Suprapubic skin (tissue), 4 donors: Measurements from ENCODE around the gene HILPDA. TPM values are rescaled to one million over a fixed set of nuclear protein-coding genes. Genes with fewer than 3 reads are reported as not detected.

Source experiments
- DNase-seq, 2 donors: peaks; one replicate each; pipeline ENCODE4 v3.0.0-alpha.2; 2019; ENCODE audit warnings: low spot score in 2 of 2
- H3K27ac ChIP-seq: fragments of 200-600 bp; sonication (generic); one replicate; pipeline ENCODE4 v1.5.1; 2019
- H3K27me3 ChIP-seq: fragments of 200-600 bp; sonication (generic); one replicate; pipeline ENCODE4 v1.5.1; 2019
- H3K36me3 ChIP-seq: fragments of 200-600 bp; sonication (generic); one replicate; pipeline ENCODE4 v1.5.1; 2019
- H3K4me1 ChIP-seq: fragments of 200-600 bp; sonication (generic); one replicate; pipeline ENCODE4 v1.5.1; 2019
- H3K4me3 ChIP-seq: fragments of 200-600 bp; sonication (generic); one replicate; pipeline ENCODE4 v1.5.1; 2019; ENCODE audit warnings: mild to moderate bottlenecking
- H3K9me3 ChIP-seq: fragments of 200-600 bp; sonication (generic); one replicate; pipeline ENCODE4 v1.5.1; 2019
- EP300 ChIP-seq: sonication (generic); formaldehyde crosslinking; IDR thresholded peaks from one replicate; pipeline ENCODE4 v1.6.1; 2017; ENCODE audit warnings: antibody characterized with exemption
- POLR2A ChIP-seq, 2 donors: fragments of 450-650 bp; IDR thresholded peaks; one replicate each; pipeline ENCODE4 v1.6.1; 2017; ENCODE audit warnings: antibody characterized with exemption in 2 of 2, mild to moderate bottlenecking in 2 of 2, moderate library complexity in 2 of 2
- POLR2AphosphoS5 ChIP-seq, 3 donors: sonication (generic); formaldehyde crosslinking; IDR thresholded peaks; one replicate each; pipeline ENCODE4 v1.6.1; 2017; ENCODE audit warnings: antibody characterized with exemption in 3 of 3
- WGBS: methylation state at CpG from one replicate; pipeline ENCODE4 v1.1.5; 2018; 5-methylcytosine and 5-hydroxymethylcytosine counted together
- total RNA-seq, 4 donors: library from RNA; depleted of rRNA; stranded (reverse); fragments of >200 nt; gene quantifications; one replicate each; pipeline ENCODE4 v1.1.0, GENCODE V29; 2016
- TF ChIP-seq, protein P1 (sequence below), 2 donors: fragments of 200-600 bp in 1 of 2; fragments of 450-650 bp in 1 of 2; sonication (generic) in 1 of 2; IDR thresholded peaks; one replicate each; pipeline ENCODE4 v1.5.1; 2016 to 2019; ENCODE audit warnings: antibody characterized with exemption in 2 of 2, mild to moderate bottlenecking in 1 of 2, moderate library complexity in 1 of 2

The HILPDA gene
- total RNA-seq, 4 donors from 2014 or later: 16.0 to 35.8 (median 32.8) TPM

DNA sequence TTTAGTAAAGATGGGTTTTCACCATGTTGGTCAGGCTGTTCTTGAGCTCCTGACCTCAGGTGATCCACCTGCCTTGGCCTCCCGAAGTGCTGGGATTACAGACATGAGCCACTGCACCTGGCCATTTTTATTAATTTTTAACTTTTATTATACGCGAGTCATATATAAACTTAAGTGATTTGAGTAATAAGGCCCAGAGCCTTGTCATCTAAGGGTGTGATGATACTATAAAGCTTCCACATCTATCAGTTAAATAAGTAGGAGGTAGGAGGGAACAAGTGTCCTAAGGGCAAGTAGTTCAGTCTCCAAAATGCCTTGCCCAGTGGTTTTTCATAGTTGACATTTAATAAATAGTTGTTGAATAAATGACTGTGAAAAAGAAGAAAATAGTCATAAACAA lies 13.3 kb upstream of the HILPDA start:
- no peak overlapping the region for H3K27ac ChIP-seq
- 98% methylated on average over 3 of the region's 3 CpGs for WGBS
- no peaks in the 10 kb centered on the region for H3K27me3 ChIP-seq
- H3K9me3 ChIP-seq: no peaks in the 10 kb centered on the region
- H3K4me3 ChIP-seq: no peak overlapping the region
- peaks cover 7% of the 10 kb centered on the region for H3K4me1 ChIP-seq
- TF ChIP-seq, protein P1, sequence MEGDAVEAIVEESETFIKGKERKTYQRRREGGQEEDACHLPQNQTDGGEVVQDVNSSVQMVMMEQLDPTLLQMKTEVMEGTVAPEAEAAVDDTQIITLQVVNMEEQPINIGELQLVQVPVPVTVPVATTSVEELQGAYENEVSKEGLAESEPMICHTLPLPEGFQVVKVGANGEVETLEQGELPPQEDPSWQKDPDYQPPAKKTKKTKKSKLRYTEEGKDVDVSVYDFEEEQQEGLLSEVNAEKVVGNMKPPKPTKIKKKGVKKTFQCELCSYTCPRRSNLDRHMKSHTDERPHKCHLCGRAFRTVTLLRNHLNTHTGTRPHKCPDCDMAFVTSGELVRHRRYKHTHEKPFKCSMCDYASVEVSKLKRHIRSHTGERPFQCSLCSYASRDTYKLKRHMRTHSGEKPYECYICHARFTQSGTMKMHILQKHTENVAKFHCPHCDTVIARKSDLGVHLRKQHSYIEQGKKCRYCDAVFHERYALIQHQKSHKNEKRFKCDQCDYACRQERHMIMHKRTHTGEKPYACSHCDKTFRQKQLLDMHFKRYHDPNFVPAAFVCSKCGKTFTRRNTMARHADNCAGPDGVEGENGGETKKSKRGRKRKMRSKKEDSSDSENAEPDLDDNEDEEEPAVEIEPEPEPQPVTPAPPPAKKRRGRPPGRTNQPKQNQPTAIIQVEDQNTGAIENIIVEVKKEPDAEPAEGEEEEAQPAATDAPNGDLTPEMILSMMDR (IDR thresholded peaks at IDR 0.05): no peak
- no peaks in the 10 kb centered on the region for H3K36me3 ChIP-seq
- DNase-seq: no peak

- DNase-seq: no peak
- Histone ChIP-seq H3K27me3 (no peaks in the 10 kb centered on the region), H3K4me1 (peaks cover 7% of the 10 kb centered on the region), H3K9me3 (no peaks in the 10 kb centered on the region), H3K36me3 (no peaks in the 10 kb centered on the region), H3K27ac (peak overlapping the region; percentile 26), H3K4me3 (no peak overlapping the region)
- whole genome bisulfite sequencing: 50% methylated on average over 7 of the region's 7 CpGs
- TF ChIP-seq POLR2AphosphoS5 (IDR thresholded peaks at IDR 0.05) (no peak), EP300 (no peak), POLR2A (IDR thresholded peaks at IDR 0.05) (no peak)
- TF ChIP-seq, protein P1 (IDR thresholded peaks at IDR 0.05): no peak
These were observed 11.7 kb upstream of the HILPDA start for GRCh38 chr7:128443831-128444600.

DNA sequence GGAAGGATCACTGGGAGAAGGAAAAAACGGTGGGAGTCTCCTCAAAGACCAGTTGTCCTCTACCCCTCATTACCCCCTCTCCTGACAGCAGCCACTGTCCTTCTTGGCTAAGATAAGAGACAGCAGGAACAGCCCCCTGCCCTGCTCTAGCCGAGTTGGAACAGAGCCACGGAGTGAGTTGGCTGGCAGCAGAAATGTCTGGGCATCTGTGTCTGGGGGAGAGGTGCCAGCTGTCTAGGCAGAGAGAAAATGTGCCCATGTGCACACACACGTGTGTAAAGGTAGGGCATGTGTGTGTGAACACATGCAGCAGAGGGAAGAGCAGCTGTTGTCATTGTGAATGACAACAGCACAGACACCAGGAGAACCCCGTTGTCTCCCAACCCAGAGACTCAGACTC lies 9.4 kb upstream of the HILPDA start:
- Histone ChIP-seq H3K4me1 (peaks cover 7% of the 10 kb centered on the region), H3K27me3 (no peaks in the 10 kb centered on the region), H3K27ac (no peak overlapping the region), H3K36me3 (no peaks in the 10 kb centered on the region), H3K9me3 (no peaks in the 10 kb centered on the region), H3K4me3 (no peak overlapping the region)
- WGBS: 66% methylated on average over 5 of the region's 5 CpGs
- TF ChIP-seq EP300 (no peak), POLR2AphosphoS5 (IDR thresholded peaks at IDR 0.05) (no peak), POLR2A (IDR thresholded peaks at IDR 0.05) (no peak)
- TF ChIP-seq, protein P1 (IDR thresholded peaks at IDR 0.05): no peak
- no peak for DNase-seq

DNA sequence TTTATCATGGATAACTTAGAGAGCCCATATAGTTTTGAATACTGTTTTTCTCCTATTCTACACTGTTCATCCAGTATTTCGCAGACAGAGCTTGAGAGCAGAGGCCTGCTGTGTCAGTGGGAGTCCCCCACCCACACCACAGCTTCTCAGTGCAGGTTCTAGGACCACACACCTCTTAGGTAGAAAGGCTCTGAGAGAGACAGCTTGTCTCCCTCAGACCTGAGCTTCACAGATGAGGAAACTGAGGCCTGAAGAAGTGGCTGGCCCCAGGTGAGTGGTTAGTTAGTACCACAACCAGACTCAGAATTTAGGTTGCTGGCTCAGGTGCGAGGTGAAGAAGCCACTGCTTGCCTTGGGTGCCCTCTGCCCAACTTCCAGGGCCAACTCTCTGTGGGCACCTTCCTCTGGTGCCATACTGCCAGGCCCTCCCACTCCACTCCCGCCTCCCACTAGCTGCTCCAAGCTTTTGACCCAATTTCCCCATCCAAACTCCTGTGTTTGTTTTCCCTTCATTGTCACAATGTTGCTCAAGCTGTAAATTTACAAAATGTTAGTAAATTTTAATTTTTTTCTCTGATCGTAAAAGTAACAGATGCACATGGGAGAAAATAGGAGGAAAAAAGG lies 7.6 kb upstream of the HILPDA start:
- 72% methylated on average over 4 of the region's 4 CpGs for WGBS
- DNase-seq: no peak
- no peak for TF ChIP-seq POLR2A (IDR thresholded peaks at IDR 0.05)
- no peak for TF ChIP-seq EP300
- no peak for TF ChIP-seq POLR2AphosphoS5 (IDR thresholded peaks at IDR 0.05)
- TF ChIP-seq, protein P1 (IDR thresholded peaks at IDR 0.05): no peak

DNA sequence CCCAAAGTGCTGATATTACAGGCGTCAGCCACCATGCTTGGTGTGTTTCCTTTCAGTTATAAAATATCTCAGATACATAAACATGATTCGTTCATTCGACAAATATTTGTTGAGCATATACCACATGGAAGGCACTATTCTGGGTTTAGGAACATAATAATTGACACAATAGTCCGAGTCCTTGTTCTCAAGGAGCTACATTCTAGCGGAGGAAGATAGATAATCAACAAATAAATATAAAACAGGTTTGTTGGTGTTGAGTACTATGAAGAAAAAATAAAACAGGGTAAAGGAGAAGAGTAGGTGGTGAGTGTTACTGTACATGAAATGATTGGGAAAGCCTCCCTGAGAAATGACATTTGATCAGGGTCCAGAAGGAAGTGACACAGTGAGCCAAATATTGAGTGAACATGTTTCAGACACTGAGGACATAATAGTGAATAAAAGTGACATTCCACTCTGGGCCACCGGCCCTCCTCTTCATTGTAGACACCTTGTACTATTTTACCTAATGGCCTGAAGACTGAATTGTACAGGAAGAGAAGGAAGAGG lies 6.9 kb upstream of the HILPDA start:
- Histone ChIP-seq H3K4me1 (peaks cover 12% of the 10 kb centered on the region), H3K27ac (no peak overlapping the region), H3K27me3 (no peaks in the 10 kb centered on the region), H3K36me3 (no peaks in the 10 kb centered on the region), H3K4me3 (no peak overlapping the region), H3K9me3 (no peaks in the 10 kb centered on the region)
- WGBS: 92% methylated on average over 6 of the region's 6 CpGs
- TF ChIP-seq POLR2A (IDR thresholded peaks at IDR 0.05): no peak
- no peak for TF ChIP-seq EP300
- no peak for TF ChIP-seq POLR2AphosphoS5 (IDR thresholded peaks at IDR 0.05)
- no peak for DNase-seq

More for the DNA sequence above, 7.6 kb upstream of the HILPDA start:
- H3K27ac ChIP-seq: no peak overlapping the region
- peaks cover 10% of the 10 kb centered on the region for H3K4me1 ChIP-seq
- H3K27me3 ChIP-seq: no peaks in the 10 kb centered on the region
- no peaks in the 10 kb centered on the region for H3K36me3 ChIP-seq
- H3K9me3 ChIP-seq: no peaks in the 10 kb centered on the region
- no peak overlapping the region for H3K4me3 ChIP-seq
